ENCODE results near the gene KCP.

The KCP gene

GRCh38 chr7:128874140-128875031, 36.1 kb downstream of the KCP start:
- DNase-seq (ENCODE audit: low read depth) = no peak

GRCh38 chr7:128873234-128873633, 37.3 kb downstream of the KCP start:
- no peak for DNase-seq (ENCODE audit: low read depth)

GRCh38 chr7:128872394-128872824, 38.1 kb downstream of the KCP start:
- peak; percentile 19 for DNase-seq (ENCODE audit: low read depth)

- no peak for DNase-seq (ENCODE audit: low read depth)
Measured at GRCh38 chr7:128871050-128871449, 39.5 kb downstream of the KCP start.

- DNase-seq (ENCODE audit: low read depth) = no peak
Measured at GRCh38 chr7:128869944-128870285, 40.6 kb downstream of the KCP start.

GRCh38 chr7:128869138-128869943, 41.2 kb downstream of the KCP start:
- DNase-seq (ENCODE audit: low read depth) = peak; percentile 45

GRCh38 chr7:128868624-128869137, 41.8 kb downstream of the KCP start:
- DNase-seq (ENCODE audit: low read depth) = no peak

- DNase-seq (ENCODE audit: low read depth) = no peak
Measured at GRCh38 chr7:128867842-128868623, 42.5 kb downstream of the KCP start.

GRCh38 chr7:128867241-128867640, 43.3 kb downstream of the KCP start:
- no peak for DNase-seq (ENCODE audit: low read depth)

GRCh38 chr7:128865996-128866877, 44.3 kb downstream of the KCP start:
- no peak for DNase-seq (ENCODE audit: low read depth)

GRCh38 chr7:128865303-128865702, 45.2 kb downstream of the KCP start:
- no peak for DNase-seq (ENCODE audit: low read depth)

GRCh38 chr7:128863433-128863989, 47.0 kb downstream of the KCP start:
- DNase-seq (ENCODE audit: low read depth) = peak; percentile 84

- peak; percentile 94 for DNase-seq (ENCODE audit: low read depth)
Measured at GRCh38 chr7:128862571-128863432, 47.7 kb downstream of the KCP start, which contains the start of gene ATP6V1F. Gene ATP6V1F, plus strand, starts transcription at chr7:128862856. Its CDS starts 49 bp downstream, at chr7:128862905.

- DNase-seq (ENCODE audit: low read depth) = no peak
Measured at GRCh38 chr7:128861957-128862570, 48.4 kb downstream of the KCP start.

GRCh38 chr7:128860158-128861073, 50.1 kb downstream of the KCP start:
- DNase-seq (ENCODE audit: low read depth) = peak; percentile 35

- no peak for DNase-seq (ENCODE audit: low read depth)
Measured at GRCh38 chr7:128859232-128860157, 51.0 kb downstream of the KCP start.
